ENCODE measurements around the gene FOXO1. TPM values are rescaled to one million over a fixed set of nuclear protein-coding genes. Genes with fewer than 3 reads are reported as not detected.
"Not testable (repeated sequence)": the region's sequence is repeated elsewhere in the genome, so short reads cannot be mapped to it uniquely, and the experiment has no call there.

FOXO1 gene
- polyA plus RNA-seq, 1 experiment: 5.3 TPM

DNA sequence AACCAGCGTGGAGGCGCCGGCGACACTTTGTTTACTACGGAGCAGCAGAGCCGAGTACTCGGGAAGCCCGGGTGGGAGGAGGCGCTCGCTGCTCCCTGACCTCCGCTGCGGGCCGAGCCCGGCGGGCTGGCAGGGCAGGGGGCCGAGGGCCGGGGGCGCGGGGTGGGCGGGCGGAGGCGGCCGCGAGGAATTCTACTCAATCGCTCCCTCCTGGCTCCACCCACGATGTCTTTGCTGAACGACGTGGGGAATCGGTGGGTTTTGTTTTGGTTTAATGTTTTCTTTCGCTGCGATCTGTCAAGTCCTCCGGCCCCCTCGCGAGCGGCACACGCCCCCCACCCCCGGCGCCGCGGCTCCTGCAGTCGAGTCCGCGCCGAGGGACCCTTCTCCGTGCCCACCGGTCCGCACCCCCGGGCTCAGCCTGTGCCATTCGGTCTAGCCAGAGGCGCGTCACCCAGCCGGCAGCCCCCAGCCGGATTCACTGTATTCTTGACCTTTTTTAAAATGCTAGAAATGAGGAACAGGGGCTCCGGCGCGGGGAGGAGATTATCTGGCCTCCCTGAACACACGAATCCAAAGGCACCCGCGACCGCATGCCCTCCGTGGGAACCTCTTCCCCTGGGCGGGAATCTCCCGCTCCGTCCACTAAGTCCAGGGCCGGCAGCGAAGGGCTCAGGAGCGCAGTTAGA is 636 bp upstream of the FOXO1 start:
- H3K4me3 ChIP-seq (ENCODE audit: low read depth, low read length): peak overlapping the region; percentile 71
- H3K27me3 ChIP-seq (ENCODE audit: control insufficient read depth, insufficient read depth, low read length): no peaks in the 10 kb centered on the region
- TF ChIP-seq, protein P1, sequence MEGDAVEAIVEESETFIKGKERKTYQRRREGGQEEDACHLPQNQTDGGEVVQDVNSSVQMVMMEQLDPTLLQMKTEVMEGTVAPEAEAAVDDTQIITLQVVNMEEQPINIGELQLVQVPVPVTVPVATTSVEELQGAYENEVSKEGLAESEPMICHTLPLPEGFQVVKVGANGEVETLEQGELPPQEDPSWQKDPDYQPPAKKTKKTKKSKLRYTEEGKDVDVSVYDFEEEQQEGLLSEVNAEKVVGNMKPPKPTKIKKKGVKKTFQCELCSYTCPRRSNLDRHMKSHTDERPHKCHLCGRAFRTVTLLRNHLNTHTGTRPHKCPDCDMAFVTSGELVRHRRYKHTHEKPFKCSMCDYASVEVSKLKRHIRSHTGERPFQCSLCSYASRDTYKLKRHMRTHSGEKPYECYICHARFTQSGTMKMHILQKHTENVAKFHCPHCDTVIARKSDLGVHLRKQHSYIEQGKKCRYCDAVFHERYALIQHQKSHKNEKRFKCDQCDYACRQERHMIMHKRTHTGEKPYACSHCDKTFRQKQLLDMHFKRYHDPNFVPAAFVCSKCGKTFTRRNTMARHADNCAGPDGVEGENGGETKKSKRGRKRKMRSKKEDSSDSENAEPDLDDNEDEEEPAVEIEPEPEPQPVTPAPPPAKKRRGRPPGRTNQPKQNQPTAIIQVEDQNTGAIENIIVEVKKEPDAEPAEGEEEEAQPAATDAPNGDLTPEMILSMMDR (IDR thresholded peaks at IDR 0.05; ENCODE audit: insufficient read depth, low read depth, low read length): no peak
- no peaks in the 10 kb centered on the region for H3K36me3 ChIP-seq (ENCODE audit: control insufficient read depth, insufficient read depth, low read length)
- no peak for DNase-seq (ENCODE audit: low read depth)
- POLR2A ChIA-PET: no interaction called here
- CTCF ChIA-PET: interaction anchor here (1.1 to 1.4 kb wide), 2 partner anchors 407 to 441 kb away, joined by 3 to 4 read pairs; no protein-coding TSS in a partner anchor

DNA sequence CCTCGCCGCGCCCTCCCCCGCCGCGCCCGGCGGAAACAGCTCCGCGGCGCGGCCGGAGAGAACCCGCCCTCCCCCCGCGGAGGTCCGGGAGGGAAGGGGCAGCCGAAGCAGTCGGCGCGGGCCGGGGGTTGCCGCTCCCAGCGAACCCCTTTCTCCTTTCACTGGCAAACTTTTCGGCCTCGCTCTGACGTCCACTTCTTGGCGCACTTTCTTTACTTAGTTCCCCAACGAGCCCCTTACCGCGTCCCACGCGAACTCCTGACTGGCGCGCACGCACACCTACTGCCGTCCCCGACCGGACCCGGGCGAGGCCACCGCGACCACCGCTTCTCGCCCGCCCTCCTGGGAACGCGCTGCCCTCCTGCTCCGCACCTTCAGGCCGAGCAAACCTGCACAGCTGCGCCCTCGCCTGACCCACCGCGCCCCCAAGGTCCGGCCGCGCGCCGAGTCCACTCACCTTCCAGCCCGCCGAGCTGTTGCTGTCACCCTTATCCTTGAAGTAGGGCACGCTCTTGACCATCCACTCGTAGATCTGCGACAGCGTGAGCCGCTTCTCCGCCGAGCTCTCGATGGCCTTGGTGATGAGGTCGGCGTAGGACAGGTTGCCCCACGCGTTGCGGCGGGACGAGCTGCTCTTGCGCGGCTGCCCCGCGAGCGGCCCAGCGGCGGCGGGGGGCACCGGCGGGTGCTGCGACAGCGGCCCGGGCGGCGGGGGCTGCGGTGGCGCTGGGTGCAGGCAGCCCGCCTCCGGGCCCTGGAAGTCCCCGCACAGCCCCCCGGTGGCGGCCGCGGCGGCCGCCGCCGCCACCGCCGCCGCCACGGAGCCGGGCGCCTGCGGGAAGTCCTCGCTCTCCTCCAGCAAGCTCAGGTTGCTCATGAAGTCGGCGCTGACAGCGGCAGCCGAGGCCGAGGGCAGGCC is 1.1 kb downstream of the FOXO1 start:
- POLR2A ChIA-PET: no interaction called here
- no peaks in the 10 kb centered on the region for H3K27me3 ChIP-seq (ENCODE audit: control insufficient read depth, insufficient read depth, low read length)
- TF ChIP-seq, protein P1 (IDR thresholded peaks at IDR 0.05; ENCODE audit: insufficient read depth, low read depth, low read length): no peak
- no peak for DNase-seq (ENCODE audit: low read depth)
- H3K4me3 ChIP-seq (ENCODE audit: low read depth, low read length): peak overlapping the region; percentile 71
- H3K36me3 ChIP-seq (ENCODE audit: control insufficient read depth, insufficient read depth, low read length): no peaks in the 10 kb centered on the region
- CTCF ChIA-PET: interaction anchor here (0.6 to 1.8 kb wide), 4 partner anchors 10 to 596 kb away, joined by 3 to 5 read pairs (median 4); no protein-coding TSS in a partner anchor

DNA sequence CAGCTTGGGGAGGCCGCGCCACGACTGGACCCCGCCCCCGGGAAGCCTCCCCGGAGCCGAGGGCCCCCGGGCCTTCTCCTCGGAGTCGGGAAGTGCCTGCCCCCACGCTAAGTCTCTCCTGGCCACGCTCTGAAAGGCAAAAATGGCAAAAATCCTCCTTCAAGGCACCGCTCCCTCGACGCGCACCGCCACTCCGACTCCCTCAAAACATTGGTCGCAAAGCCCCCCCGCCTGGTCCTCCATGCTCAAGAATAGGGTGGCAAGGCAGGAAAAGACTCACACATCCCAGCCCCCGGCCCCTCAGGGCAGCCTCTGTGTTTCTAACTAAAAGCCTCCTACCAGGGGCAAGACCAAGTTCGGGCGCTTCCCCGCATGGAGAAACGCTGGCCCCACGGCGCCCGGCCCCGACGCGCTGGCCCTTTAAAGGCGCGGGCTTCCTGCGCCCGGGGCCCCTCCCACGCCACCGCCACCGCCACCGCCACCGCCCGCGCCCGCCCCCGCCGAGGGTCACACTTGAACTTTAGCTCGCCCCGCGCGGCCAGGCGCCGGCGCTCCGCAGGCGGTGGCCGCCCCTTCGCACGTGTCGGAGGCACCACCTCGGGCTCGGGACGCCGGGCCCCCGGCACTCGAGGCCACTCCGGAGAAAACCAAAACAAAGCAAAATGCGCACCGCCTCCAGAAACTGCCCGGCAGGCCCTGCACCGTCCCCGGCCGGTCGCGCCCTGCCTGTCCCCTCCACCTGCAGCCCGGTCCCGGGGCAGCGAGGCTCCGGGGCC is 1.9 kb downstream of the FOXO1 start:
- H3K36me3 ChIP-seq (ENCODE audit: control insufficient read depth, insufficient read depth, low read length): no peaks in the 10 kb centered on the region
- TF ChIP-seq, protein P1 (IDR thresholded peaks at IDR 0.05; ENCODE audit: insufficient read depth, low read depth, low read length): no peak
- DNase-seq (ENCODE audit: low read depth): no peak
- H3K27me3 ChIP-seq (ENCODE audit: control insufficient read depth, insufficient read depth, low read length): no peaks in the 10 kb centered on the region
- ChIA-PET CTCF (interaction anchor here (1.0 to 1.8 kb wide), 3 partner anchors 9 to 595 kb away, joined by 4 to 5 read pairs (median 4); no protein-coding TSS in a partner anchor), POLR2A (interaction anchor here (0.6 kb wide), 1 partner anchor 296 kb away, joined by 9 read pairs; no protein-coding TSS in a partner anchor)
- H3K4me3 ChIP-seq (ENCODE audit: low read depth, low read length): peak overlapping the region; percentile 71

DNA sequence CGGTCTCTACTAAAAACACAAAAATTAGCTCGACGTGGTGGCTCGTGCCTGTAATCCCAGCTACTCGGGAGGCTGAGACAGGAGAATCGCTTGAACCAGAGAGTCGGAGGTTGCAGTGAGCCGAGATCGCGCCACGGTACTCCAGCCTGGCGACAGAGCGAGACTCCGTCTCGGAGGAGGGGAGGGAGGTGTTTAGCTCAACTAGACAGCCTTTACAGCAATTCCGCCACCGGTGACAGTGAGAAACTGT is 2.4 kb downstream of the FOXO1 start:
- CTCF ChIA-PET: interaction anchor here (0.6 to 1.8 kb wide), 2 partner anchors 8 to 560 kb away, joined by 4 to 5 read pairs; no protein-coding TSS in a partner anchor
- H3K4me3 ChIP-seq (ENCODE audit: low read depth, low read length): peak overlapping the region; percentile 71
- H3K27me3 ChIP-seq (ENCODE audit: control insufficient read depth, insufficient read depth, low read length); H3K36me3 ChIP-seq (ENCODE audit: control insufficient read depth, insufficient read depth, low read length); DNase-seq (ENCODE audit: low read depth): not testable (repeated sequence)
- POLR2A ChIA-PET: interaction anchor here (0.6 kb wide), 1 partner anchor 295 kb away, joined by 9 read pairs; no protein-coding TSS in a partner anchor

DNA sequence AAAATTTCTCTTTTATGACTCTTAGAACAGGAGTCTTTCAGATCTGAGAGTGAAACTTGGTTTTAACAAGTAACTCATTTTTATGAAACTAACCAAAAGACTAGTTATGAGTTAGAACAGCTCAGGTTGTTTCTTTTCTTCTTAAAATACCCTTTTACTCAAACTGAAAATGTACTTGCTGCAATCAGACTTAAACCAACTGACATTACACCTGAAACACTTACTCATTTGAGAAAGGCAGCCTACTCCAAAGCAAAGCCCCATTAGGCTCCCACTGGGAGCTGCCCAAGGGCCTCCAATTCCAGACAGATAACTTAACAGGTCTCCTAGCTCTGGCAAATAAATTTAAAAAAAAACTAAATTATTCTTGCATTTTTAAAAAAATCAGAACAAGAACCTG is 3.6 kb downstream of the FOXO1 start:
- Histone ChIP-seq H3K36me3 (ENCODE audit: control insufficient read depth, insufficient read depth, low read length) (no peaks in the 10 kb centered on the region), H3K27me3 (ENCODE audit: control insufficient read depth, insufficient read depth, low read length) (no peaks in the 10 kb centered on the region), H3K4me3 (ENCODE audit: low read depth, low read length) (no peak overlapping the region)
- DNase-seq (ENCODE audit: low read depth): no peak
- TF ChIP-seq, protein P1 (IDR thresholded peaks at IDR 0.05; ENCODE audit: insufficient read depth, low read depth, low read length): no peak
- POLR2A ChIA-PET: no interaction called here
- CTCF ChIA-PET: interaction anchor here (0.6 kb wide), 1 partner anchor 220 kb away, joined by 3 read pairs; no protein-coding TSS in a partner anchor

All from BJ (cell line).